ENCODE measurements around the gene DEFB131B.

GRCh38 chr11:71930556-71931244 is 52.4 kb downstream of the DEFB131B start:
- no peak for TF ChIP-seq CTCF (IDR thresholded peaks at IDR 0.05)
- no peak for TF ChIP-seq POLR2A (IDR thresholded peaks at IDR 0.05)
